Effector CD8-positive, alpha-beta T cell (primary cell): Measurements from ENCODE around the gene U2AF1L4.
"Not testable (repeated sequence)": the region's sequence is repeated elsewhere in the genome, so short reads cannot be mapped to it uniquely, and the experiment has no call there.

Experiments
- DNase-seq: peaks from one replicate; lab custom pipeline; 2025; lab: John Stamatoyannopoulos, UW

U2AF1L4 gene

GRCh38 chr19:35780717-35781116 is 35.5 kb upstream of the U2AF1L4 start:
- no peak for DNase-seq

- no peak for DNase-seq
Observed at GRCh38 chr19:35780058-35780457, 34.8 kb upstream of the U2AF1L4 start.

GRCh38 chr19:35779033-35779432 is 33.8 kb upstream of the U2AF1L4 start:
- DNase-seq = no peak

- DNase-seq = no peak
Observed at GRCh38 chr19:35777961-35778360, 32.7 kb upstream of the U2AF1L4 start.

GRCh38 chr19:35777086-35777841 is 32.0 kb upstream of the U2AF1L4 start:
- no peak for DNase-seq

- no peak for DNase-seq
Observed at GRCh38 chr19:35776102-35776788, 31.0 kb upstream of the U2AF1L4 start.

- peak; percentile 99 for DNase-seq
Observed at GRCh38 chr19:35775298-35776101, 30.3 kb upstream of the U2AF1L4 start, which contains the start of gene ARHGAP33. Gene ARHGAP33 (plus strand): TSS chr19:35775564. CDS start chr19:35775659, 95 bp downstream.

GRCh38 chr19:35775046-35775297 is 29.8 kb upstream of the U2AF1L4 start:
- no peak for DNase-seq

GRCh38 chr19:35774274-35775045 is 29.2 kb upstream of the U2AF1L4 start:
- no peak for DNase-seq

- DNase-seq = no peak
Observed at GRCh38 chr19:35773020-35773806, 28.0 kb upstream of the U2AF1L4 start.

- not testable (repeated sequence) for DNase-seq
Observed at GRCh38 chr19:35772362-35772761, 27.1 kb upstream of the U2AF1L4 start.

- DNase-seq = no peak
Observed at GRCh38 chr19:35768082-35768421, 22.8 kb upstream of the U2AF1L4 start.

GRCh38 chr19:35767288-35768081 is 22.3 kb upstream of the U2AF1L4 start:
- DNase-seq = no peak

- no peak for DNase-seq
Observed at GRCh38 chr19:35766571-35767104, 21.4 kb upstream of the U2AF1L4 start.

- no peak for DNase-seq
Observed at GRCh38 chr19:35764432-35765315, 19.5 kb upstream of the U2AF1L4 start.

GRCh38 chr19:35760711-35761349 is 15.6 kb upstream of the U2AF1L4 start:
- no peak for DNase-seq

GRCh38 chr19:35759697-35760096 is 14.5 kb upstream of the U2AF1L4 start:
- no peak for DNase-seq

- DNase-seq = peak; percentile 98
Observed at GRCh38 chr19:35757749-35758608, 12.8 kb upstream of the U2AF1L4 start, which contains the start of gene PROSER3. Gene PROSER3 (plus strand): TSS chr19:35758176. CDS start chr19:35758216, 40 bp downstream.
